ENCODE data around the gene ARHGDIG.
"Not testable (repeated sequence)": the region's sequence is repeated elsewhere in the genome, so short reads cannot be mapped to it uniquely, and the experiment has no call there.

Gene ARHGDIG

GRCh38 chr16:280552-280951 lies at the start of gene ARHGDIG:
TSS of gene ARHGDIG (plus strand) at chr16:280591. CDS start at chr16:280681, 90 bp downstream.
- no peak for DNase-seq (ENCODE audit: low read depth in 2 of 2, low spot score in 1 of 2)

GRCh38 chr16:230949-231348 lies 49.4 kb upstream of the ARHGDIG start:
- no peak for DNase-seq (ENCODE audit: low read depth in 2 of 2, low spot score in 1 of 2)

- peak; percentile 80 to 86 for DNase-seq (ENCODE audit: low read depth in 2 of 2, low spot score in 1 of 2)
These were observed 45.7 kb upstream of the ARHGDIG start, which contains the start of gene FAM234A for GRCh38 chr16:234468-235305. TSS of gene FAM234A (plus strand) at chr16:234821. CDS start at chr16:254414, 19,593 bp downstream.

- no peak for DNase-seq (ENCODE audit: low read depth in 2 of 2, low spot score in 1 of 2)
These were observed 40.5 kb upstream of the ARHGDIG start for GRCh38 chr16:239948-240277.

- DNase-seq (ENCODE audit: low read depth in 2 of 2, low spot score in 1 of 2): no peak
These were observed 39.8 kb upstream of the ARHGDIG start for GRCh38 chr16:240559-240958.

GRCh38 chr16:242281-242680 lies 38.1 kb upstream of the ARHGDIG start:
- DNase-seq (ENCODE audit: low read depth in 2 of 2, low spot score in 1 of 2): no peak

- DNase-seq (ENCODE audit: low read depth in 2 of 2, low spot score in 1 of 2): no peak
These were observed 37.0 kb upstream of the ARHGDIG start for GRCh38 chr16:243348-243747.

GRCh38 chr16:245105-245504 lies 35.3 kb upstream of the ARHGDIG start:
- no peak for DNase-seq (ENCODE audit: low read depth in 2 of 2, low spot score in 1 of 2)

GRCh38 chr16:247027-247426 lies 33.4 kb upstream of the ARHGDIG start:
- no peak for DNase-seq (ENCODE audit: low read depth in 2 of 2, low spot score in 1 of 2)

GRCh38 chr16:249431-249830 lies 31.0 kb upstream of the ARHGDIG start:
- no peak for DNase-seq (ENCODE audit: low read depth in 2 of 2, low spot score in 1 of 2)

GRCh38 chr16:252366-253337 lies 27.7 kb upstream of the ARHGDIG start:
- DNase-seq (ENCODE audit: low read depth in 2 of 2, low spot score in 1 of 2): no peak

GRCh38 chr16:253833-254232 lies 26.6 kb upstream of the ARHGDIG start:
- DNase-seq (ENCODE audit: low read depth in 2 of 2, low spot score in 1 of 2): no peak

- no peak for DNase-seq (ENCODE audit: low read depth in 2 of 2, low spot score in 1 of 2)
These were observed 25.9 kb upstream of the ARHGDIG start for GRCh38 chr16:254461-254860.

- no peak for DNase-seq (ENCODE audit: low read depth in 2 of 2, low spot score in 1 of 2)
These were observed 25.2 kb upstream of the ARHGDIG start for GRCh38 chr16:255183-255582.

- DNase-seq (ENCODE audit: low read depth in 2 of 2, low spot score in 1 of 2): not testable (repeated sequence)
These were observed 22.3 kb upstream of the ARHGDIG start for GRCh38 chr16:258091-258490.

GRCh38 chr16:259226-259625 lies 21.2 kb upstream of the ARHGDIG start:
- no peak for DNase-seq (ENCODE audit: low read depth in 2 of 2, low spot score in 1 of 2)

- no peak for DNase-seq (ENCODE audit: low read depth in 2 of 2, low spot score in 1 of 2)
These were observed 20.6 kb upstream of the ARHGDIG start for GRCh38 chr16:259814-260253.

GRCh38 chr16:260326-260725 lies 20.1 kb upstream of the ARHGDIG start:
- no peak for DNase-seq (ENCODE audit: low read depth in 2 of 2, low spot score in 1 of 2)

GRCh38 chr16:261031-261691 lies 19.2 kb upstream of the ARHGDIG start:
- no peak for DNase-seq (ENCODE audit: low read depth in 2 of 2, low spot score in 1 of 2)

- DNase-seq (ENCODE audit: low read depth in 2 of 2, low spot score in 1 of 2): no peak
These were observed 18.2 kb upstream of the ARHGDIG start for GRCh38 chr16:262121-262745.

Data from stimulated activated CD8-positive, alpha-beta memory T cell treated with anti-CD3 and anti-CD28 coated beads, Interleukin-4, amount 100 ng/mL, for 4 hours (primary cell).